ENCODE results near the gene GRK7. TPM values are rescaled to one million over a fixed set of nuclear protein-coding genes. Genes with fewer than 3 reads are reported as not detected.

GRK7 gene
- total and polyA plus RNA-seq, 2 of the 13 experiments (the other 11 are each of a cell fraction or from before 2014, with no cell fraction given): not detected

- TF ChIP-seq AFF4 (CRISPR knock-in tag; IDR thresholded peaks at IDR 0.05) (no peak), SOX5 (CRISPR knock-in tag; IDR thresholded peaks at IDR 0.05; ENCODE audit: borderline replicate concordance) (peak; percentile 56), ZNF275 (CRISPR knock-in tag; IDR thresholded peaks at IDR 0.05; ENCODE audit: borderline replicate concordance) (no peak), FUBP1 (CRISPR knock-in tag; IDR thresholded peaks at IDR 0.05; ENCODE audit: borderline replicate concordance) (no peak), POGK (CRISPR knock-in tag; conservative IDR thresholded peaks at IDR 0.05) (no peak), ZBTB43 (CRISPR knock-in tag; conservative IDR thresholded peaks at IDR 0.05) (0 out of 2 replicates have a peak, but pooled peaks have one; percentile 55), CEBPZ (IDR thresholded peaks at IDR 0.05; ENCODE audit: low read length) (no peak), NCOA2 (CRISPR knock-in tag; IDR thresholded peaks at IDR 0.05) (no peak), DZIP1 (CRISPR knock-in tag; IDR thresholded peaks at IDR 0.05) (no peak)
These were observed 34.8 kb upstream of the GRK7 start (continued) for GRCh38 chr3:141728355-141728892.
